Measurements from ENCODE around the gene PERM1. TPM values are rescaled to one million over a fixed set of nuclear protein-coding genes. Genes with fewer than 3 reads are reported as not detected.

PERM1 gene
- total and polyA plus RNA-seq, 9 of the 15 experiments (the other 6 are each of a cell fraction or from before 2014, with no cell fraction given) = not detected

DNA sequence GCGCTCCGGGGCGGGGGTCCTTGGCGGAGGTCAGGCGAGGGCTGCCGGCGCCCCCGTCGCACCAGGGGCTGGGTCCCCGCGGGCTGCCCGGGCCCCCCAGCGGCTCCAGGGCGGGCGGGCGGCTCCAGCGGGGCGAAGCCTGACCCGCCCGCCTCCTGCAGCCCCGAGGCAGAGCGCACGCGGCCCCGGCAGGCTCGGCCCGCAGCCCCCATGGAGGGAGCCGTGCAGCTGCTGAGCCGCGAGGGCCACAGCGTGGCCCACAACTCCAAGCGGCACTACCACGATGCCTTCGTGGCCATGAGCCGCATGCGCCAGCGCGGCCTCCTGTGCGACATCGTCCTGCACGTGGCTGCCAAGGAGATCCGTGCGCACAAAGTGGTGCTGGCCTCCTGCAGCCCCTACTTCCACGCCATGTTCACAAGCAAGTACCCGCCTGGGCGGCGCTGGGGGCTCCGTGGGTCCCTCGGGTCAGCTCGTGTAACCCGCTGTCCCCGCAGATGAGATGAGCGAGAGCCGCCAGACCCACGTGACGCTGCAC is 20.7 kb downstream of the PERM1 start (continued):
- no peak for TF ChIP-seq CTCF (IDR thresholded peaks at IDR 0.05 in 2 of 3, conservative IDR thresholded peaks at IDR 0.05 in 1 of 3; ENCODE audit: insufficient read depth in 2 of 3, low read depth in 1 of 3, low read length in 3 of 3)
- peak; percentile 89; the same call in 1 of the 2 replicates for TF ChIP-seq NR3C1 (CRISPR knock-in tag; IDR thresholded peaks at IDR 0.05)
- no peak for TF ChIP-seq ZNF146 (CRISPR knock-in tag; IDR thresholded peaks at IDR 0.05; ENCODE audit: unreplicated experiment)
- TF ChIP-seq, protein P1, sequence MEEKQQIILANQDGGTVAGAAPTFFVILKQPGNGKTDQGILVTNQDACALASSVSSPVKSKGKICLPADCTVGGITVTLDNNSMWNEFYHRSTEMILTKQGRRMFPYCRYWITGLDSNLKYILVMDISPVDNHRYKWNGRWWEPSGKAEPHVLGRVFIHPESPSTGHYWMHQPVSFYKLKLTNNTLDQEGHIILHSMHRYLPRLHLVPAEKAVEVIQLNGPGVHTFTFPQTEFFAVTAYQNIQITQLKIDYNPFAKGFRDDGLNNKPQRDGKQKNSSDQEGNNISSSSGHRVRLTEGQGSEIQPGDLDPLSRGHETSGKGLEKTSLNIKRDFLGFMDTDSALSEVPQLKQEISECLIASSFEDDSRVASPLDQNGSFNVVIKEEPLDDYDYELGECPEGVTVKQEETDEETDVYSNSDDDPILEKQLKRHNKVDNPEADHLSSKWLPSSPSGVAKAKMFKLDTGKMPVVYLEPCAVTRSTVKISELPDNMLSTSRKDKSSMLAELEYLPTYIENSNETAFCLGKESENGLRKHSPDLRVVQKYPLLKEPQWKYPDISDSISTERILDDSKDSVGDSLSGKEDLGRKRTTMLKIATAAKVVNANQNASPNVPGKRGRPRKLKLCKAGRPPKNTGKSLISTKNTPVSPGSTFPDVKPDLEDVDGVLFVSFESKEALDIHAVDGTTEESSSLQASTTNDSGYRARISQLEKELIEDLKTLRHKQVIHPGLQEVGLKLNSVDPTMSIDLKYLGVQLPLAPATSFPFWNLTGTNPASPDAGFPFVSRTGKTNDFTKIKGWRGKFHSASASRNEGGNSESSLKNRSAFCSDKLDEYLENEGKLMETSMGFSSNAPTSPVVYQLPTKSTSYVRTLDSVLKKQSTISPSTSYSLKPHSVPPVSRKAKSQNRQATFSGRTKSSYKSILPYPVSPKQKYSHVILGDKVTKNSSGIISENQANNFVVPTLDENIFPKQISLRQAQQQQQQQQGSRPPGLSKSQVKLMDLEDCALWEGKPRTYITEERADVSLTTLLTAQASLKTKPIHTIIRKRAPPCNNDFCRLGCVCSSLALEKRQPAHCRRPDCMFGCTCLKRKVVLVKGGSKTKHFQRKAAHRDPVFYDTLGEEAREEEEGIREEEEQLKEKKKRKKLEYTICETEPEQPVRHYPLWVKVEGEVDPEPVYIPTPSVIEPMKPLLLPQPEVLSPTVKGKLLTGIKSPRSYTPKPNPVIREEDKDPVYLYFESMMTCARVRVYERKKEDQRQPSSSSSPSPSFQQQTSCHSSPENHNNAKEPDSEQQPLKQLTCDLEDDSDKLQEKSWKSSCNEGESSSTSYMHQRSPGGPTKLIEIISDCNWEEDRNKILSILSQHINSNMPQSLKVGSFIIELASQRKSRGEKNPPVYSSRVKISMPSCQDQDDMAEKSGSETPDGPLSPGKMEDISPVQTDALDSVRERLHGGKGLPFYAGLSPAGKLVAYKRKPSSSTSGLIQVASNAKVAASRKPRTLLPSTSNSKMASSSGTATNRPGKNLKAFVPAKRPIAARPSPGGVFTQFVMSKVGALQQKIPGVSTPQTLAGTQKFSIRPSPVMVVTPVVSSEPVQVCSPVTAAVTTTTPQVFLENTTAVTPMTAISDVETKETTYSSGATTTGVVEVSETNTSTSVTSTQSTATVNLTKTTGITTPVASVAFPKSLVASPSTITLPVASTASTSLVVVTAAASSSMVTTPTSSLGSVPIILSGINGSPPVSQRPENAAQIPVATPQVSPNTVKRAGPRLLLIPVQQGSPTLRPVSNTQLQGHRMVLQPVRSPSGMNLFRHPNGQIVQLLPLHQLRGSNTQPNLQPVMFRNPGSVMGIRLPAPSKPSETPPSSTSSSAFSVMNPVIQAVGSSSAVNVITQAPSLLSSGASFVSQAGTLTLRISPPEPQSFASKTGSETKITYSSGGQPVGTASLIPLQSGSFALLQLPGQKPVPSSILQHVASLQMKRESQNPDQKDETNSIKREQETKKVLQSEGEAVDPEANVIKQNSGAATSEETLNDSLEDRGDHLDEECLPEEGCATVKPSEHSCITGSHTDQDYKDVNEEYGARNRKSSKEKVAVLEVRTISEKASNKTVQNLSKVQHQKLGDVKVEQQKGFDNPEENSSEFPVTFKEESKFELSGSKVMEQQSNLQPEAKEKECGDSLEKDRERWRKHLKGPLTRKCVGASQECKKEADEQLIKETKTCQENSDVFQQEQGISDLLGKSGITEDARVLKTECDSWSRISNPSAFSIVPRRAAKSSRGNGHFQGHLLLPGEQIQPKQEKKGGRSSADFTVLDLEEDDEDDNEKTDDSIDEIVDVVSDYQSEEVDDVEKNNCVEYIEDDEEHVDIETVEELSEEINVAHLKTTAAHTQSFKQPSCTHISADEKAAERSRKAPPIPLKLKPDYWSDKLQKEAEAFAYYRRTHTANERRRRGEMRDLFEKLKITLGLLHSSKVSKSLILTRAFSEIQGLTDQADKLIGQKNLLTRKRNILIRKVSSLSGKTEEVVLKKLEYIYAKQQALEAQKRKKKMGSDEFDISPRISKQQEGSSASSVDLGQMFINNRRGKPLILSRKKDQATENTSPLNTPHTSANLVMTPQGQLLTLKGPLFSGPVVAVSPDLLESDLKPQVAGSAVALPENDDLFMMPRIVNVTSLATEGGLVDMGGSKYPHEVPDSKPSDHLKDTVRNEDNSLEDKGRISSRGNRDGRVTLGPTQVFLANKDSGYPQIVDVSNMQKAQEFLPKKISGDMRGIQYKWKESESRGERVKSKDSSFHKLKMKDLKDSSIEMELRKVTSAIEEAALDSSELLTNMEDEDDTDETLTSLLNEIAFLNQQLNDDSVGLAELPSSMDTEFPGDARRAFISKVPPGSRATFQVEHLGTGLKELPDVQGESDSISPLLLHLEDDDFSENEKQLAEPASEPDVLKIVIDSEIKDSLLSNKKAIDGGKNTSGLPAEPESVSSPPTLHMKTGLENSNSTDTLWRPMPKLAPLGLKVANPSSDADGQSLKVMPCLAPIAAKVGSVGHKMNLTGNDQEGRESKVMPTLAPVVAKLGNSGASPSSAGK (IDR thresholded peaks at IDR 0.05) = peak; percentile 98
- TF ChIP-seq, protein P2, sequence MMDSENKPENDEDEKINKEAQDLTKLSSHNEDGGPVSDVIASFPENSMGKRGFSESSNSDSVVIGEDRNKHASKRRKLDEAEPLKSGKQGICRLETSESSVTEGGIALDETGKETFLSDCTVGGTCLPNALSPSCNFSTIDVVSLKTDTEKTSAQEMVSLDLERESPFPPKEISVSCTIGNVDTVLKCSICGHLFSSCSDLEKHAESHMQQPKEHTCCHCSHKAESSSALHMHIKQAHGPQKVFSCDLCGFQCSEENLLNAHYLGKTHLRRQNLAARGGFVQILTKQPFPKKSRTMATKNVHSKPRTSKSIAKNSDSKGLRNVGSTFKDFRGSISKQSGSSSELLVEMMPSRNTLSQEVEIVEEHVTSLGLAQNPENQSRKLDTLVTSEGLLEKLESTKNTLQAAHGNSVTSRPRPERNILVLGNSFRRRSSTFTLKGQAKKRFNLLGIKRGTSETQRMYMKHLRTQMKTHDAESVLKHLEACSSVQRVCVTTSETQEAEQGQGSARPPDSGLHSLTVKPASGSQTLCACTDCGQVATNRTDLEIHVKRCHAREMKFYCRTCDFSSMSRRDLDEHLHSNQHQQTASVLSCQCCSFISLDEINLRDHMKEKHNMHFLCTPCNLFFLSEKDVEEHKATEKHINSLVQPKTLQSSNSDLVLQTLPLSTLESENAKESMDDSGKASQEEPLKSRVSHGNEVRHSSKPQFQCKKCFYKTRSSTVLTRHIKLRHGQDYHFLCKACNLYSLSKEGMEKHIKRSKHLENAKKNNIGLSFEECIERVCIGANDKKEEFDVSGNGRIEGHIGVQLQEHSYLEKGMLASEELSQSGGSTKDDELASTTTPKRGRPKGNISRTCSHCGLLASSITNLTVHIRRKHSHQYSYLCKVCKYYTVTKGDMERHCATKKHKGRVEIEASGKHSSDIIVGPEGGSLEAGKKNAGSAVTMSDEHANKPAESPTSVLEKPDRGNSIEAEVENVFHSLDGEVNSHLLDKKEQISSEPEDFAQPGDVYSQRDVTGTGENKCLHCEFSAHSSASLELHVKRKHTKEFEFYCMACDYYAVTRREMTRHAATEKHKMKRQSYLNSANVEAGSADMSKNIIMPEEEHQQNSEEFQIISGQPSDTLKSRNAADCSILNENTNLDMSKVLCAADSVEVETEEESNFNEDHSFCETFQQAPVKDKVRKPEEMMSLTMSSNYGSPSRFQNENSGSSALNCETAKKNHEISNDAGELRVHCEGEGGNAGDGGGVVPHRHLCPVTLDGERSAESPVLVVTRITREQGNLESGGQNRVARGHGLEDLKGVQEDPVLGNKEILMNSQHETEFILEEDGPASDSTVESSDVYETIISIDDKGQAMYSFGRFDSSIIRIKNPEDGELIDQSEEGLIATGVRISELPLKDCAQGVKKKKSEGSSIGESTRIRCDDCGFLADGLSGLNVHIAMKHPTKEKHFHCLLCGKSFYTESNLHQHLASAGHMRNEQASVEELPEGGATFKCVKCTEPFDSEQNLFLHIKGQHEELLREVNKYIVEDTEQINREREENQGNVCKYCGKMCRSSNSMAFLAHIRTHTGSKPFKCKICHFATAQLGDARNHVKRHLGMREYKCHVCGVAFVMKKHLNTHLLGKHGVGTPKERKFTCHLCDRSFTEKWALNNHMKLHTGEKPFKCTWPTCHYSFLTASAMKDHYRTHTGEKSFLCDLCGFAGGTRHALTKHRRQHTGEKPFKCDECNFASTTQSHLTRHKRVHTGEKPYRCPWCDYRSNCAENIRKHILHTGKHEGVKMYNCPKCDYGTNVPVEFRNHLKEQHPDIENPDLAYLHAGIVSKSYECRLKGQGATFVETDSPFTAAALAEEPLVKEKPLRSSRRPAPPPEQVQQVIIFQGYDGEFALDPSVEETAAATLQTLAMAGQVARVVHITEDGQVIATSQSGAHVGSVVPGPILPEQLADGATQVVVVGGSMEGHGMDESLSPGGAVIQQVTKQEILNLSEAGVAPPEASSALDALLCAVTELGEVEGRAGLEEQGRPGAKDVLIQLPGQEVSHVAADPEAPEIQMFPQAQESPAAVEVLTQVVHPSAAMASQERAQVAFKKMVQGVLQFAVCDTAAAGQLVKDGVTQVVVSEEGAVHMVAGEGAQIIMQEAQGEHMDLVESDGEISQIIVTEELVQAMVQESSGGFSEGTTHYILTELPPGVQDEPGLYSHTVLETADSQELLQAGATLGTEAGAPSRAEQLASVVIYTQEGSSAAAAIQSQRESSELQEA (IDR thresholded peaks at IDR 0.05; ENCODE audit: low read depth) = no peak
- no peak for TF ChIP-seq BCOR (IDR thresholded peaks at IDR 0.05)

All from K562 (cell line).